Gastroesophageal sphincter (tissue), 3 donors: ENCODE results near the gene SLC6A19.

Experiments
- CTCF ChIP-seq, 4 experiments: fragments of 200-600 bp in 2 of 4; fragments of 450-650 bp in 2 of 4; sonication (generic) in 1 of 4; IDR thresholded peaks; one replicate each; pipeline ENCODE4 v1.5.1; 2017 to 2019; ENCODE audit warnings: antibody characterized with exemption in 4 of 4, mild to moderate bottlenecking in 2 of 4, moderate library complexity in 2 of 4
- EP300 ChIP-seq: sonication (generic); formaldehyde crosslinking; IDR thresholded peaks from one replicate; pipeline ENCODE4 v1.6.1; 2017; ENCODE audit warnings: antibody characterized with exemption, mild to moderate bottlenecking
- POLR2A ChIP-seq, 2 donors: fragments of 450-650 bp; IDR thresholded peaks; one replicate each; pipeline ENCODE4 v1.6.1; 2017; ENCODE audit warnings: antibody characterized with exemption in 2 of 2, mild to moderate bottlenecking in 2 of 2, moderate library complexity in 1 of 2
- POLR2AphosphoS5 ChIP-seq: sonication (generic); formaldehyde crosslinking; IDR thresholded peaks from one replicate; pipeline ENCODE4 v1.6.1; 2017; ENCODE audit warnings: antibody characterized with exemption

- no peak for TF ChIP-seq CTCF (IDR thresholded peaks at IDR 0.05)
- TF ChIP-seq POLR2AphosphoS5, result no peak
- TF ChIP-seq POLR2A (IDR thresholded peaks at IDR 0.05), result no peak
- TF ChIP-seq EP300, result no peak
These were observed 2.1 kb upstream of the SLC6A19 start for GRCh38 chr5:1199340-1199648.
